COLO829 (cell line): ENCODE data around the gene CEP170B.

ENCODE experiments used
- DNase-seq: peaks from one replicate; pipeline ENCODE4 v3.0.0; 2012; ENCODE audit warnings: low spot score

The CEP170B gene

GRCh38 chr14:104868060-104868740 lies 3.1 kb downstream of the CEP170B start:
- DNase-seq: no peak

GRCh38 chr14:104868811-104869572 lies 3.9 kb downstream of the CEP170B start:
- no peak for DNase-seq

- no peak for DNase-seq
These were observed 4.8 kb downstream of the CEP170B start for GRCh38 chr14:104869669-104870367.

- DNase-seq: no peak
These were observed 5.5 kb downstream of the CEP170B start for GRCh38 chr14:104870368-104871144.

- DNase-seq: no peak
These were observed 6.1 kb downstream of the CEP170B start for GRCh38 chr14:104871145-104871655.

GRCh38 chr14:104871656-104872468 lies 6.8 kb downstream of the CEP170B start:
- DNase-seq: no peak

- no peak for DNase-seq
These were observed 7.6 kb downstream of the CEP170B start for GRCh38 chr14:104872469-104873341.

GRCh38 chr14:104873380-104874055 lies 8.4 kb downstream of the CEP170B start:
- DNase-seq: no peak

- no peak for DNase-seq
These were observed 9.1 kb downstream of the CEP170B start for GRCh38 chr14:104874110-104874531.

- DNase-seq: no peak
These were observed 9.7 kb downstream of the CEP170B start for GRCh38 chr14:104874571-104875411.

- DNase-seq: no peak
These were observed 10.3 kb downstream of the CEP170B start for GRCh38 chr14:104875412-104875751.

GRCh38 chr14:104875811-104876210 lies 10.7 kb downstream of the CEP170B start:
- DNase-seq: no peak

GRCh38 chr14:104876251-104876699 lies 11.2 kb downstream of the CEP170B start:
- peak; percentile 72 for DNase-seq

GRCh38 chr14:104877066-104877805 lies 12.2 kb downstream of the CEP170B start:
- no peak for DNase-seq

GRCh38 chr14:104877806-104878550 lies 12.9 kb downstream of the CEP170B start:
- no peak for DNase-seq

GRCh38 chr14:104878582-104878981 lies 13.5 kb downstream of the CEP170B start:
- no peak for DNase-seq
